AG04449 (cell line): Measurements from ENCODE around the gene CHI3L2.

Source experiments
- CTCF ChIA-PET: fragments of 350-600 bp; formaldehyde crosslinking; extraction: SDS; loops from one replicate; lab custom pipeline; 2021; ENCODE audit warnings: antibody characterized with exemption; lab: Yijun Ruan, JAX
- POLR2A ChIA-PET: fragments of 400-600, 350-600 bp; formaldehyde crosslinking; extraction: SDS; loops from one replicate; lab custom pipeline; 2020; ENCODE audit warnings: antibody characterized with exemption, inconsistent platforms; lab: Yijun Ruan, JAX
- DNase-seq: peaks from one replicate; pipeline ENCODE4 v3.0.0-alpha.2; 2010; ENCODE audit warnings: low read depth, low spot score
- H3K4me3 ChIP-seq: 2 replicates; pipeline ENCODE4 v1.5.1; 2011; ENCODE audit warnings: low read depth, mild to moderate bottlenecking, control low read depth, low read length
- TF ChIP-seq, protein P1 (sequence below): IDR thresholded peaks from one replicate; pipeline ENCODE4 v1.5.1; 2011; ENCODE audit warnings: mild to moderate bottlenecking, moderate library complexity, low read length, control low read depth, inconsistent platforms; ENCODE audit not compliant: insufficient read depth; ENCODE audit errors: missing control alignments

Gene CHI3L2

DNA sequence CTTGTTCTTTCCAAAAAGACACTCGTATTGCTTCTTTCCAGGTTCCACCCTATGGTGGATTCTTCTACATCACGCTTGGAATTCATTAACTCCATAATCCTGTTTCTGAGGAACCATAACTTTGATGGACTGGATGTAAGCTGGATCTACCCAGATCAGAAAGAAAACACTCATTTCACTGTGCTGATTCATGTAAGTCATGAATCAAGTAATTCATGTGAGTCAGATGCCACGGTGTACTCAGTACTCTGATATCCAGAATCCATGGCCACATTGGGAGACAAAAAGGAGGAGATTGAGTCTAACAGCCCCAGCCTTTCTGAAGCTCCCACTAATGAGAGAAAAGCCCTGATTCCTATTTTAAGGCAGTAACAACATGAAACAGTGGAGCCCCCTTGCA, 7.4 kb downstream of the CHI3L2 start:
- H3K4me3 ChIP-seq: no peak overlapping the region
- ChIA-PET CTCF (interaction anchor here (1.5 kb wide), 1 partner anchor 12 kb away, joined by 6 read pairs; no protein-coding TSS in a partner anchor), POLR2A (no interaction called here)
- DNase-seq: no peak
- TF ChIP-seq, protein P1, sequence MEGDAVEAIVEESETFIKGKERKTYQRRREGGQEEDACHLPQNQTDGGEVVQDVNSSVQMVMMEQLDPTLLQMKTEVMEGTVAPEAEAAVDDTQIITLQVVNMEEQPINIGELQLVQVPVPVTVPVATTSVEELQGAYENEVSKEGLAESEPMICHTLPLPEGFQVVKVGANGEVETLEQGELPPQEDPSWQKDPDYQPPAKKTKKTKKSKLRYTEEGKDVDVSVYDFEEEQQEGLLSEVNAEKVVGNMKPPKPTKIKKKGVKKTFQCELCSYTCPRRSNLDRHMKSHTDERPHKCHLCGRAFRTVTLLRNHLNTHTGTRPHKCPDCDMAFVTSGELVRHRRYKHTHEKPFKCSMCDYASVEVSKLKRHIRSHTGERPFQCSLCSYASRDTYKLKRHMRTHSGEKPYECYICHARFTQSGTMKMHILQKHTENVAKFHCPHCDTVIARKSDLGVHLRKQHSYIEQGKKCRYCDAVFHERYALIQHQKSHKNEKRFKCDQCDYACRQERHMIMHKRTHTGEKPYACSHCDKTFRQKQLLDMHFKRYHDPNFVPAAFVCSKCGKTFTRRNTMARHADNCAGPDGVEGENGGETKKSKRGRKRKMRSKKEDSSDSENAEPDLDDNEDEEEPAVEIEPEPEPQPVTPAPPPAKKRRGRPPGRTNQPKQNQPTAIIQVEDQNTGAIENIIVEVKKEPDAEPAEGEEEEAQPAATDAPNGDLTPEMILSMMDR: no peak

DNA sequence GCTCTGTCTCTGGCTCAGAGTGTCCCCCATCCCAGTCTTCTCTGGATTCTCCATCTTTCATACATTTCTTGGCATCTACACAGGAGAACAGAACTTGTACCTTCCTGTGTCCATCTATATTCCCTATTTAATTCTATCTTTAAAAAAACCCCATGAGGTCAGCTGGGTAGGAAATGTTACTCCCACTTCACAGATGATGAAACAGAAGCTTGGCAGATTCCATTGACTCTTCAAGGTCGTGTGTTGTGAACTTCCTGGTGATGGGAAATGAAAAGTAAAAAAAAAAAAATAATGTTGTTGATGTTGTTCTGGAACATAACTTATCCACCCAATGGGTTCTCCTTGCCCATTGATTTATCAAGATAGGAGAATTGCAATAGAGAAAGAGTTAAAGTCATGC, 8.9 kb downstream of the CHI3L2 start:
- H3K4me3 ChIP-seq: no peak overlapping the region
- TF ChIP-seq, protein P1: no peak
- no peak for DNase-seq
- POLR2A ChIA-PET: no interaction called here
- CTCF ChIA-PET: interaction anchor here (0.9 to 2.7 kb wide), 3 partner anchors 12 to 15 kb away, joined by 3 to 10 read pairs (median 4); no protein-coding TSS in a partner anchor

DNA sequence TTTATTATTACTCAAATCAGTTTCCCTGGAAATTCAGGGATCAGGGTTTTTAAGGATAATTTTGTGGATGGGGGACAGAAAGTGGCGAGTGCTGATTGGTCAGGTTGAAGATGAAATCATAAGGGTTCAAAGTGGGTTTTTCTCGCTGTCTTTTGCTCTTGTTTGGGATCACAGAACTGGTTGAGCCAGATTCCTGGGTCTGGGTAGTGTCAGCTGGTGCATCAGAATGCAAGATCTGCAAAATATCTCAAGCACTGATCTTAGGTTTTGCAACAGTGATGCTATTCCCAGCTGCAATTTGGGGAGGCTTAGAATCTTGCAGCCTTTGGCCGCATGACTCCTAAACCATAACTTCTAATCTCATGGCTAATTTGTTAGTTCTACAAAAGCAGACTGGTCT, 9.3 kb downstream of the CHI3L2 start:
- TF ChIP-seq, protein P1: no peak
- H3K4me3 ChIP-seq: no peak overlapping the region
- ChIA-PET CTCF (interaction anchor here (0.9 to 2.7 kb wide), 3 partner anchors 12 to 16 kb away, joined by 3 to 10 read pairs (median 4); no protein-coding TSS in a partner anchor), POLR2A (no interaction called here)
- DNase-seq: no peak

DNA sequence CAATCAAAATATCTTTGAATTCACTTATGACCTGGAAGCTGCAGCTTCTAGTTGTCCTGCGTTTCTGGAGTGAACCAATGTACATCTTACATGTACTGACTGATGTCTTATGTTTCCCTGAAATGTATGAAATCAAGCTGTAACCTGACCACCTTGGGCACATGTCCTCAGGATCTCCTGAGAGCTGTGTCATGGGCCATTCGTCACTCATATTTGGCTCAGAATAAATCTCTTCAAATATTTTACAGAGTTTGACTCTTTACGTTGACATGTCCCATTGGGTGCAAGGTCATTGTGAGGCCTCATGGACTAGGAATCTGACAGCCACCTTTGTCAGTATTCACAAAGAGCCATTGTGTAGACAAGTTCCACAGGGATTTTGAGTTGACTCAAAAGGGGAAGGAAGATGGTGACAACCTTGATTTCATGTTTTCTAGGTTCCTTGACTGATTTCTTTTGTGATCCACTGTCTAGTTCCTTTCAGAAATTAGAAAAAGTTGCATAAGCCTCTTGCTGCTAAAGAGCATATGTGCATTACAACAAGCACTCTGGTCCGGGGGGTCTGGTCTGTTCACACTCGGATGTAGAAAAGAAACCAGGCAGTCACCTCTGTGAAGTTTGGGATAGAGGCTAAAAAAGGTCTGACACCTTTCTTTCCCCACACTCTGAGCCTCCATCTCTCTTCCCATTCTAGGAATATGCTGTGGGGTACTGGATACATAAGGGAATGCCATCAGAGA, 10.7 kb downstream of the CHI3L2 start:
- POLR2A ChIA-PET: no interaction called here
- no peak for DNase-seq
- CTCF ChIA-PET: interaction anchor here (1.2 to 2.7 kb wide), 2 partner anchors 9 to 15 kb away, joined by 4 to 10 read pairs; no protein-coding TSS in a partner anchor

DNA sequence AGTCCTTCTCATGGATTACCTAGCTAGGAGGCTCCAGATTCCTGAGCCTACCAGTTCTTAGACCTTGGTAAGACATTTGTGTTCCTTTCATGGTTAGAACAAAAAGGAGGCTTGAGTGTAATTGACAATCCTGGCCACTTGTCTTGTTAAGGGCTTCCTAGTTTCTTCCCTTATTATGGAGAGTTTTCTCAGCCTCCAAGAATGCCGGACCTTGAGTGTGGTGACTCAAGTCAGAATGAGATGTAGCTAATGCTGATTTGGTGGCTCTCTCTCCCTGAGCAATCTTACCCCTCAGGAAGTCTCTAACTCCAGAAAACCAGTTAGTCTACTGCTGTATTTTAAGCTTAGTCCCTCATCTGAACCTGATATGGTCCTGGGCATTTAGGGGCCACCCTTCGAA, 14.3 kb downstream of the CHI3L2 start:
- no peak for DNase-seq
- TF ChIP-seq, protein P1: no peak
- POLR2A ChIA-PET: no interaction called here
- CTCF ChIA-PET: interaction anchor here (2.6 kb wide), 1 partner anchor 19 kb away, joined by 7 read pairs; no protein-coding TSS in a partner anchor
- H3K4me3 ChIP-seq: no peak overlapping the region

More for the DNA sequence above, 10.7 kb downstream of the CHI3L2 start:
- TF ChIP-seq, protein P1: no peak
- no peak overlapping the region for H3K4me3 ChIP-seq

DNA sequence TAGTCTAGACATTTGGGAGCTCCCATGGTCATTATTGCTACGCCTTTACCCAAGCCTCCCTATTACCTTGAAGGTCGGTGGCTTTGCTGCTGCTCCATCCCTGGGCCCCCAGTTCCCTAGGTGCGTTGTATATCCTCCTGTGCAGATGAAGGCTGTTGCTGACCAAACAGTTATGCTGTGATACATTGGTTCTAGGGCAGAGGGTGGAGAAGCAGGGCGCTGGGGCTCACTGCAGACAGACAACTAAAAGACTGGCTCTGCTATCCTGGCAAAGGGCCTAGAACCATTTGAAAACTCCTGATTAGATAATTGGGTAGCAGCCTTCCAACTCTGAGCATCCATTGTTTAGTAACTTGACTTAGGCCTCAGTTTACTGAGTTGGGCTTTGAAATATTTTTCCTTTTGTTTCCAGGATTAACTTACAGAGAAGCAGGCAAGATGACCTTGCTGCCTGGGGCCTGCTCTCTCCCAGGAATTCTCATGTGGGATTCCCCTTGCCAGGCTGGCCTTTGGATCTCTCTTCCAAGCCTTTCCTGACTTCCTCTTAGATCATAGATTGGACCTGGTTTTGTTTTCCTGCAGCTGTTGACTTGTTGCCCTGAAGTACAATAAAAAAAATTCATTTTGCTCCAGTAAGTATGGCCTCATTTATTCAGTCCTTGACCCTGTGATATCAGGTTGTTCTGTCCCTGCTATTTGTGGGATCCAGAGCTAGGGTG, 15.5 kb downstream of the CHI3L2 start:
- no peak overlapping the region for H3K4me3 ChIP-seq
- CTCF ChIA-PET: interaction anchor here (2.6 kb wide), 1 partner anchor 20 kb away, joined by 7 read pairs; no protein-coding TSS in a partner anchor
- no peak for DNase-seq
- TF ChIP-seq, protein P1: no peak
- POLR2A ChIA-PET: no interaction called here
